IMR-90 (cell line): Measurements from ENCODE around the gene B3GAT2. TPM values are rescaled to one million over a fixed set of nuclear protein-coding genes. Genes with fewer than 3 reads are reported as not detected.

ENCODE experiments used
- ATAC-seq: fragments of 200-7000 bp; cut with Tn5 transposase; 2 replicates; pipeline ENCODE4 v1.9.1; 2020; ENCODE audit warnings: low read depth, mild to moderate bottlenecking, moderate library complexity
- BruUV-seq: library from RNA; stranded (reverse); fragments of 400-500 nt; replicated peaks from 2 replicates; lab custom pipeline; 2021; lab: Mats Ljungman, UMichigan
- CTCF ChIA-PET: fragments of 300-600 bp; formaldehyde crosslinking; extraction: SDS; loops from one replicate; lab custom pipeline; 2021; ENCODE audit warnings: antibody characterized with exemption; lab: Yijun Ruan, JAX
- POLR2A ChIA-PET: fragments of 300-600 bp; sonication (Branson Sonifier 250); formaldehyde crosslinking; loops from one replicate; lab custom pipeline; 2022; ENCODE audit warnings: antibody characterized with exemption; ENCODE audit not compliant: unreplicated experiment; lab: Charles Lee
- DNase-seq: peaks from one replicate; pipeline ENCODE4 v3.0.0; 2013
- H2AFZ ChIP-seq: replicated peaks from 2 replicates; pipeline ENCODE3; 2013; ENCODE audit warnings: low read length, mild to moderate bottlenecking; ENCODE audit not compliant: poor library complexity
- H2AK5ac ChIP-seq: 2 replicates; pipeline ENCODE4 v1.6.1; 2013; ENCODE audit warnings: low read depth, low read length, inconsistent platforms
- H2AK9ac ChIP-seq: replicated peaks from 2 replicates; pipeline ENCODE3; 2013; ENCODE audit warnings: mild to moderate bottlenecking, low read depth, low read length, moderate library complexity; ENCODE audit not compliant: poor library complexity
- H2BK120ac ChIP-seq: 2 replicates; pipeline ENCODE4 v1.6.1; 2013; ENCODE audit warnings: low read depth, low read length, inconsistent platforms
- H2BK15ac ChIP-seq: 3 replicates; pipeline ENCODE4 v1.6.1; 2013; ENCODE audit warnings: low read depth, low read length, inconsistent platforms
- H2BK20ac ChIP-seq: 2 replicates; pipeline ENCODE4 v1.6.1; 2013; ENCODE audit warnings: low read depth, mild to moderate bottlenecking, inconsistent platforms, low read length, moderate library complexity
- H2BK5ac ChIP-seq: 2 replicates; pipeline ENCODE4 v1.6.1; 2013; ENCODE audit warnings: mild to moderate bottlenecking, low read depth, low read length, inconsistent platforms; ENCODE audit not compliant: poor library complexity, severe bottlenecking
- H3K14ac ChIP-seq: replicated peaks from 2 replicates; pipeline ENCODE4 v1.6.1; 2013; ENCODE audit warnings: low read depth, low read length, inconsistent platforms
- H3K18ac ChIP-seq: 2 replicates; pipeline ENCODE4 v1.6.1; 2013; ENCODE audit warnings: low read depth, low read length, control low read depth
- H3K23ac ChIP-seq: 2 replicates; pipeline ENCODE4 v1.6.1; 2013; ENCODE audit warnings: low read depth, low read length, inconsistent platforms
- H3K27ac ChIP-seq: 2 replicates; pipeline ENCODE4 v1.5.1; 2013; ENCODE audit warnings: mild to moderate bottlenecking, control low read depth, low read length; ENCODE audit not compliant: insufficient read depth
- H3K27me3 ChIP-seq: 2 replicates; pipeline ENCODE4 v1.6.1; 2013; ENCODE audit warnings: low read length; ENCODE audit not compliant: control insufficient read depth, insufficient read depth
- H3K36me3 ChIP-seq: 2 replicates; pipeline ENCODE4 v1.6.1; 2013; ENCODE audit warnings: low read length, mixed read lengths; ENCODE audit not compliant: control insufficient read depth, insufficient read depth
- H3K4ac ChIP-seq: 2 replicates; pipeline ENCODE4 v1.6.1; 2013; ENCODE audit warnings: low read depth, low read length, inconsistent platforms
- H3K4me1 ChIP-seq: 2 replicates; pipeline ENCODE4 v1.6.1; 2013; ENCODE audit warnings: low read length, mixed read lengths; ENCODE audit not compliant: control insufficient read depth, insufficient read depth
- H3K4me2 ChIP-seq: 2 replicates; pipeline ENCODE4 v1.6.1; 2013; ENCODE audit warnings: low read depth, mild to moderate bottlenecking, control low read depth, low read length, moderate library complexity
- H3K4me3 ChIP-seq: 2 replicates; pipeline ENCODE4 v1.5.1; 2013; ENCODE audit warnings: low read depth, mild to moderate bottlenecking, control low read depth, low read length, moderate library complexity; ENCODE audit not compliant: insufficient read depth
- H3K56ac ChIP-seq: 2 replicates; pipeline ENCODE4 v1.6.1; 2013; ENCODE audit warnings: low read length, inconsistent platforms; ENCODE audit not compliant: insufficient read depth; ENCODE audit errors: extremely low read depth
- H3K79me1 ChIP-seq, 2 experiments: 2 replicates each; pipeline ENCODE4 v1.6.1; 2013; ENCODE audit warnings: low read length in 2 of 2, inconsistent platforms in 1 of 2, low read depth in 1 of 2
- H3K9ac ChIP-seq: 2 replicates; pipeline ENCODE4 v1.6.1; 2013; ENCODE audit warnings: low read depth, low read length, control low read depth
- H3K9me1 ChIP-seq: 2 replicates; pipeline ENCODE4 v1.6.1; 2013; ENCODE audit warnings: low read length, inconsistent platforms; ENCODE audit not compliant: insufficient read depth
- H3K9me3 ChIP-seq: 2 replicates; pipeline ENCODE4 v1.6.1; 2013; ENCODE audit warnings: low read length; ENCODE audit not compliant: control insufficient read depth, insufficient read depth
- H4K20me1 ChIP-seq: 2 replicates; pipeline ENCODE4 v1.6.1; 2013; ENCODE audit warnings: low read length, inconsistent platforms; ENCODE audit not compliant: insufficient read depth
- H4K5ac ChIP-seq: 2 replicates; pipeline ENCODE4 v1.6.1; 2013; ENCODE audit warnings: mild to moderate bottlenecking, low read depth, low read length, control low read depth
- H4K8ac ChIP-seq, 2 experiments: 2 replicates each; pipeline ENCODE4 v1.6.1; 2013; ENCODE audit warnings: low read depth in 2 of 2, low read length in 2 of 2, control low read depth in 1 of 2, inconsistent platforms in 1 of 2
- H4K91ac ChIP-seq: 2 replicates; pipeline ENCODE4 v1.6.1; 2013; ENCODE audit warnings: low read depth, low read length, inconsistent platforms; ENCODE audit not compliant: insufficient read depth
- BHLHE40 ChIP-seq: fragments of 150-350 bp; IDR thresholded peaks from 2 replicates; pipeline ENCODE4 v1.6.1; 2016; ENCODE audit warnings: mild to moderate bottlenecking, low read depth, low read length
- CEBPB ChIP-seq: IDR thresholded peaks from 2 replicates; pipeline ENCODE4 v1.6.1; 2012; ENCODE audit warnings: low read depth, low read length, improper control_type of control experiment
- CHD1 ChIP-seq: IDR thresholded peaks from 2 replicates; pipeline ENCODE4 v1.6.1; 2012; ENCODE audit warnings: low read depth, low read length, improper control_type of control experiment
- FOS ChIP-seq: fragments of 150-350 bp; IDR thresholded peaks from 2 replicates; pipeline ENCODE4 v1.6.1; 2016; ENCODE audit warnings: low read depth, low read length
- MAFK ChIP-seq: IDR thresholded peaks from 2 replicates; pipeline ENCODE4 v1.6.1; 2012; ENCODE audit warnings: low read depth, low read length, improper control_type of control experiment
- MAZ ChIP-seq: IDR thresholded peaks from 2 replicates; pipeline ENCODE4 v1.6.1; 2012; ENCODE audit warnings: low read depth, mild to moderate bottlenecking, low read length, improper control_type of control experiment, moderate library complexity, borderline replicate concordance
- NFE2L2 ChIP-seq: fragments of 150-350 bp; IDR thresholded peaks from 2 replicates; pipeline ENCODE4 v1.6.1; 2016; ENCODE audit warnings: low read depth, mild to moderate bottlenecking, low read length
- RAD21 ChIP-seq: IDR thresholded peaks from 2 replicates; pipeline ENCODE4 v1.6.1; 2012; ENCODE audit warnings: low read length, improper control_type of control experiment
- RCOR1 ChIP-seq: IDR thresholded peaks from 2 replicates; pipeline ENCODE4 v1.6.1; 2012; ENCODE audit warnings: mild to moderate bottlenecking, low read length, improper control_type of control experiment; ENCODE audit not compliant: insufficient replicate concordance
- RFX5 ChIP-seq: IDR thresholded peaks from 2 replicates; pipeline ENCODE4 v1.8.0; 2012; ENCODE audit warnings: low read depth, mild to moderate bottlenecking, low read length, moderate library complexity
- WGBS, 2 experiments: methylation state at CpG; one replicate each; pipeline versions ENCODE4 v1.1.5 to v1.1.7; 2013; ENCODE audit warnings: missing lambda C conversion rate in 2 of 2; ENCODE audit not compliant: insufficient read length in 1 of 2; ENCODE audit errors: extremely low coverage in 2 of 2; 5-methylcytosine and 5-hydroxymethylcytosine counted together
- dilution Hi-C: fragments of 300-500 bp; cut with HindIII; formaldehyde crosslinking; loops from one replicate; pipeline ENCODE4 v1.14.3; 2018; ENCODE audit warnings: low sequenced_read_pairs; ENCODE audit not compliant: unreplicated experiment
- in situ Hi-C: fragments of 300-500 bp; cut with MboI; formaldehyde crosslinking; loops from 3 replicates; pipeline ENCODE4 v1.14.3; 2019; ENCODE audit warnings: low sequenced_read_pairs, inconsistent platforms, mixed read lengths
- intact Hi-C: fragments of 100-400 bp; cut with micrococcal nuclease; formaldehyde crosslinking; loops from 2 replicates; pipeline ENCODE4 v1.10.0; 2022
- polyA plus RNA-seq, 3 experiments: library from polyadenylated mRNA; depleted of rRNA; stranded (reverse); fragments of >200 nt; gene quantifications; 2 replicates each; pipeline ENCODE4 v1.2.3, GENCODE V29; 2012; ENCODE audit warnings: low replicate concordance in 1 of 3
- total RNA-seq: library from RNA; depleted of rRNA; stranded (reverse); fragments of >200 nt; gene quantifications from 2 replicates; pipeline ENCODE4 v1.2.3, GENCODE V29; 2012
- TF ChIP-seq, protein P1 (sequence below): conservative IDR thresholded peaks from 2 replicates; pipeline ENCODE4 v1.5.1; 2012; ENCODE audit warnings: mild to moderate bottlenecking, low read depth, low read length, improper control_type of control experiment
- TF ChIP-seq, protein P2 (sequence below): fragments of 150-350 bp; IDR thresholded peaks from 2 replicates; pipeline ENCODE4 v1.6.1; 2017; ENCODE audit warnings: mild to moderate bottlenecking, antibody characterized with exemption, low read length, low read depth
- TF ChIP-seq, protein P3 (sequence below): fragments of 150-350 bp; IDR thresholded peaks from 2 replicates; pipeline ENCODE4 v1.6.1; 2016; ENCODE audit warnings: low read depth, mild to moderate bottlenecking, low read length, moderate library complexity, borderline replicate concordance

The B3GAT2 gene
- total and polyA plus RNA-seq, 2 of the 4 experiments (the other 2 are of a cell fraction), result 0.02 TPM; not detected in 1

GRCh38 chr6:70843328-70843918, 113.4 kb downstream of the B3GAT2 start:
- peaks cover 0 to 3% of the 10 kb centered on the region in 2 experiments; a peak in 3 of 4 replicates for H3K79me1 ChIP-seq
- ChIA-PET CTCF (no interaction called here), POLR2A (no interaction called here)
- no peak overlapping the region for H4K5ac ChIP-seq
- ATAC-seq, result no peak
- H3K18ac ChIP-seq, result no peak overlapping the region
- WGBS, 2 experiments, result no CpG with 5 or more reads among the region's 4 CpGs
- no peak overlapping the region for H2BK120ac ChIP-seq
- dilution Hi-C loops (no loop called here), intact Hi-C loops (no loop called here), in situ Hi-C loops (no loop called here)
- no peaks in the 10 kb centered on the region; the same call in 1 of the 2 replicates for H4K20me1 ChIP-seq
- no peak overlapping the region for H3K14ac ChIP-seq
- H2BK20ac ChIP-seq, result no peak overlapping the region
- no peak overlapping the region for H2BK15ac ChIP-seq
- H3K9me1 ChIP-seq, result peaks cover 5% of the 10 kb centered on the region; the same call in 1 of the 2 replicates
- peaks cover 5% of the 10 kb centered on the region for H3K4me1 ChIP-seq
- no peak overlapping the region for H2AK5ac ChIP-seq
- no peak overlapping the region for H2AK9ac ChIP-seq
- H3K23ac ChIP-seq, result no peak overlapping the region
- H3K36me3 ChIP-seq, result no peaks in the 10 kb centered on the region; the same call in 1 of the 2 replicates
- H3K9me3 ChIP-seq, result no peaks in the 10 kb centered on the region
- H3K27ac ChIP-seq, result no peak overlapping the region
- TF ChIP-seq, protein P1, sequence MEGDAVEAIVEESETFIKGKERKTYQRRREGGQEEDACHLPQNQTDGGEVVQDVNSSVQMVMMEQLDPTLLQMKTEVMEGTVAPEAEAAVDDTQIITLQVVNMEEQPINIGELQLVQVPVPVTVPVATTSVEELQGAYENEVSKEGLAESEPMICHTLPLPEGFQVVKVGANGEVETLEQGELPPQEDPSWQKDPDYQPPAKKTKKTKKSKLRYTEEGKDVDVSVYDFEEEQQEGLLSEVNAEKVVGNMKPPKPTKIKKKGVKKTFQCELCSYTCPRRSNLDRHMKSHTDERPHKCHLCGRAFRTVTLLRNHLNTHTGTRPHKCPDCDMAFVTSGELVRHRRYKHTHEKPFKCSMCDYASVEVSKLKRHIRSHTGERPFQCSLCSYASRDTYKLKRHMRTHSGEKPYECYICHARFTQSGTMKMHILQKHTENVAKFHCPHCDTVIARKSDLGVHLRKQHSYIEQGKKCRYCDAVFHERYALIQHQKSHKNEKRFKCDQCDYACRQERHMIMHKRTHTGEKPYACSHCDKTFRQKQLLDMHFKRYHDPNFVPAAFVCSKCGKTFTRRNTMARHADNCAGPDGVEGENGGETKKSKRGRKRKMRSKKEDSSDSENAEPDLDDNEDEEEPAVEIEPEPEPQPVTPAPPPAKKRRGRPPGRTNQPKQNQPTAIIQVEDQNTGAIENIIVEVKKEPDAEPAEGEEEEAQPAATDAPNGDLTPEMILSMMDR, result no peak
- TF ChIP-seq CHD1 (no peak), FOS (no peak), NFE2L2 (no peak), RAD21 (no peak), MAFK (no peak), RFX5 (no peak), CEBPB (no peak), MAZ (no peak), RCOR1 (no peak), BHLHE40 (no peak)
- TF ChIP-seq, protein P2, sequence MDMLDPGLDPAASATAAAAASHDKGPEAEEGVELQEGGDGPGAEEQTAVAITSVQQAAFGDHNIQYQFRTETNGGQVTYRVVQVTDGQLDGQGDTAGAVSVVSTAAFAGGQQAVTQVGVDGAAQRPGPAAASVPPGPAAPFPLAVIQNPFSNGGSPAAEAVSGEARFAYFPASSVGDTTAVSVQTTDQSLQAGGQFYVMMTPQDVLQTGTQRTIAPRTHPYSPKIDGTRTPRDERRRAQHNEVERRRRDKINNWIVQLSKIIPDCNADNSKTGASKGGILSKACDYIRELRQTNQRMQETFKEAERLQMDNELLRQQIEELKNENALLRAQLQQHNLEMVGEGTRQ, result no peak
- TF ChIP-seq, protein P3, sequence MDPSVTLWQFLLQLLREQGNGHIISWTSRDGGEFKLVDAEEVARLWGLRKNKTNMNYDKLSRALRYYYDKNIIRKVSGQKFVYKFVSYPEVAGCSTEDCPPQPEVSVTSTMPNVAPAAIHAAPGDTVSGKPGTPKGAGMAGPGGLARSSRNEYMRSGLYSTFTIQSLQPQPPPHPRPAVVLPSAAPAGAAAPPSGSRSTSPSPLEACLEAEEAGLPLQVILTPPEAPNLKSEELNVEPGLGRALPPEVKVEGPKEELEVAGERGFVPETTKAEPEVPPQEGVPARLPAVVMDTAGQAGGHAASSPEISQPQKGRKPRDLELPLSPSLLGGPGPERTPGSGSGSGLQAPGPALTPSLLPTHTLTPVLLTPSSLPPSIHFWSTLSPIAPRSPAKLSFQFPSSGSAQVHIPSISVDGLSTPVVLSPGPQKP, result no peak
- BruUV-seq, result no TSS peak
- H3K4ac ChIP-seq, result no peak overlapping the region
- no peak overlapping the region for H2BK5ac ChIP-seq
- H3K27me3 ChIP-seq, result no peaks in the 10 kb centered on the region
- DNase-seq, result no peak
- H2AFZ ChIP-seq, result no peak overlapping the region
- H3K4me2 ChIP-seq, result no peak overlapping the region
- H3K4me3 ChIP-seq, result no peak overlapping the region
- H3K9ac ChIP-seq, result no peak overlapping the region
- no peak overlapping the region for H4K91ac ChIP-seq
- no peak overlapping the region for H3K56ac ChIP-seq
- no peak overlapping the region for H4K8ac ChIP-seq
